ENCODE results near the gene SCAMP1. TPM values are rescaled to one million over a fixed set of nuclear protein-coding genes. Genes with fewer than 3 reads are reported as not detected.

Gene SCAMP1
- total RNA-seq, 2 experiments from 2014 or later, result 18.0 to 41.1 TPM

DNA sequence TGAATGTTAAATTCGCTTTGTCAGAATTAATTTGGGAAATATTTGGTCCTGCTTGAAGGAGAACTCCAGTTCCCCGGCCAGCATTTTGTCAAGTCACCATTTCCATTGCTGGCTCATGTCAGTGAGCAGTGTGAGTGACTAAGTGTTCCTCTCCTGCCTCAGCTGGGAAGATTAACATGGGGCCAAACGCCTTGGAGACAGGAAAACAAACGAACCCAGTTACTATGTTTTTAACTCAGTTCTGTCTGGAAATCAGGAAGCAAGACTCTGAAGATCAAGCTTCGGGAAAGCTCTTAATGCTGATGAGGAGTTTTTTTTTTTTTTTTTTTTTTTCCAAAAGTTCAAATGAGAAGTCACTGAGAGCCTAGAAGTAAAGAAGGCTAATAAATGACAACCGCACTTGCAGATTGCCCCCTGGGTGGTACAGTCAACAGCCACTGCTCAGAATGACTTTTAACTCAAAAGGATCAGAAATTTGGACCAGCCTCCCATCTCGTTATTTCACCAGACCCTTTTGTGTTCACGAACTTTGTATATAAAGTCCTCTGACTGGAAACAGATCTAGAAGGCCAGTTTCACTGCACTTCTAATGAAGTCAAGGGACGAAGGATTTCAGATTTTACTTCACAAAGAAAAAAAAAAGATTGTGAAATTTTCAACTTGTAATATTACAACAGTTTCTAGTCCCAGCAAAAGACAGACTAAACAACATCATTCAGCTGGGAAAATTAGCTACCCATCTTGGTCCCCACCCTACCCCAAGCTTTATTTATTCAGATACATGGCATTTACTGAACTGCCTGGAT is 166.8 kb downstream of the SCAMP1 start:
- Histone ChIP-seq H3K4me2 (ENCODE audit: low read length) (no peak overlapping the region), H2AFZ (ENCODE audit: low read length) (no peak overlapping the region), H4K20me1 (ENCODE audit: insufficient read depth, low read length) (no peaks in the 10 kb centered on the region), H3K4me3 (ENCODE audit: low read depth, low read length, poor library complexity, severe bottlenecking) (no peak overlapping the region), H3K79me2 (ENCODE audit: insufficient read depth, low read depth, low read length) (no peaks in the 10 kb centered on the region), H3K36me3 (ENCODE audit: insufficient read depth, low read length) (no peaks in the 10 kb centered on the region), H3K27ac (ENCODE audit: low read depth, low read length, poor library complexity, severe bottlenecking) (no peak overlapping the region), H3K9me2 (ENCODE audit: insufficient read depth, low read length) (no peaks in the 10 kb centered on the region), H3K4me1 (ENCODE audit: insufficient read depth, low read length, poor library complexity, severe bottlenecking) (no peaks in the 10 kb centered on the region), H3K9me3 (ENCODE audit: low read length) (no peaks in the 10 kb centered on the region)
- no TSS peak for BruUV-seq (replicated peaks)
- intact Hi-C loops (cut with micrococcal nuclease; ENCODE audit: unreplicated experiment), result no loop called here
- no peak for DNase-seq (ENCODE audit: low spot score)
- no peak for TF ChIP-seq CTCF (conservative IDR thresholded peaks at IDR 0.05; ENCODE audit: low read length)
- TF ChIP-seq EZH2phosphoT487 (IDR thresholded peaks at IDR 0.05; ENCODE audit: borderline replicate concordance, low read depth, low read length), result no peak
- POLR2A ChIA-PET, result interaction anchor here (0.6 to 0.7 kb wide), 5 partner anchors 47 to 1780 kb away, joined by 3 read pairs; no protein-coding TSS in a partner anchor
- CTCF ChIA-PET (ENCODE audit: unreplicated experiment), result no interaction called here

DNA sequence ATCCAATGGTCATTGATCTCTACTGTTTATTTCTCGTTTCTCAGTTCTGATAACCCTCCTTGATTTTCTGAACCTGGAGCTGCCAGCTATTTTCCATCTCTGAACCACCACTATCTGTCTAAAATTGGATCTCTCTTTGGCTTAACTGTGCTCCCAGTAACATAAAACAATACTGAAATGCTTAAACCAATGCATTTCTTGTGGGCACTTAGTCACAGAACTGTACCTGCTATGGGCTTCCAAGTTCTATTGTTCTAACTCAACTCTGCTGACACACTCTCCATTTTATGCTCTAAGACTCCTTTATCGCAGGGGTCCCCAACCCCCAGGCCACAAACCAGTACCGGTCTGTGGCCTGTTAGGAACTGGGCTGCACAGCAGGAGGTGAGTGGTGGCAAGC is 167.5 kb downstream of the SCAMP1 start:
- H3K9me2 ChIP-seq (ENCODE audit: insufficient read depth, low read length), result no peaks in the 10 kb centered on the region
- POLR2A ChIA-PET, result interaction anchor here (0.6 to 0.7 kb wide), 3 partner anchors 48 to 1780 kb away, joined by 3 read pairs; no protein-coding TSS in a partner anchor
- no peaks in the 10 kb centered on the region for H3K79me2 ChIP-seq (ENCODE audit: insufficient read depth, low read depth, low read length)
- TF ChIP-seq CTCF (conservative IDR thresholded peaks at IDR 0.05; ENCODE audit: low read length) (no peak), EZH2phosphoT487 (IDR thresholded peaks at IDR 0.05; ENCODE audit: borderline replicate concordance, low read depth, low read length) (no peak)
- H3K4me2 ChIP-seq (ENCODE audit: low read length), result no peak overlapping the region
- H3K27ac ChIP-seq (ENCODE audit: low read depth, low read length, poor library complexity, severe bottlenecking), result no peak overlapping the region
- no peak for DNase-seq (ENCODE audit: low spot score)
- no TSS peak for BruUV-seq (replicated peaks)
- no peak overlapping the region for H2AFZ ChIP-seq (ENCODE audit: low read length)
- CTCF ChIA-PET (ENCODE audit: unreplicated experiment), result no interaction called here
- no peaks in the 10 kb centered on the region for H3K4me1 ChIP-seq (ENCODE audit: insufficient read depth, low read length, poor library complexity, severe bottlenecking)
- H3K36me3 ChIP-seq (ENCODE audit: insufficient read depth, low read length), result no peaks in the 10 kb centered on the region
- no peaks in the 10 kb centered on the region for H3K9me3 ChIP-seq (ENCODE audit: low read length)
- intact Hi-C loops (cut with micrococcal nuclease; ENCODE audit: unreplicated experiment), result no loop called here
- H3K4me3 ChIP-seq (ENCODE audit: low read depth, low read length, poor library complexity, severe bottlenecking), result no peak overlapping the region
- no peaks in the 10 kb centered on the region for H4K20me1 ChIP-seq (ENCODE audit: insufficient read depth, low read length)

Small RNA genes lying within 50 kb of the gene (small RNA-seq; reads per million reads assigned to genes)
- not detected for gene RF00019
- not detected for gene RNU6-183P

Other genes with a start within 250 kb of the SCAMP1 start
- 25.7 and 32.5 TPM in 2 replicates for gene AP3B1, start 65.9 kb upstream of the SCAMP1 start, total RNA-seq (2014; rRNA removed; shearing (Covaris generic))
- gene AP3B1, start 65.9 kb upstream of the SCAMP1 start, total RNA-seq (2022), result 39.5 and 42.6 TPM in 2 replicates

Measured in OCI-LY7 (cell line).